Measurements from ENCODE around the gene C1QB.

DNA sequence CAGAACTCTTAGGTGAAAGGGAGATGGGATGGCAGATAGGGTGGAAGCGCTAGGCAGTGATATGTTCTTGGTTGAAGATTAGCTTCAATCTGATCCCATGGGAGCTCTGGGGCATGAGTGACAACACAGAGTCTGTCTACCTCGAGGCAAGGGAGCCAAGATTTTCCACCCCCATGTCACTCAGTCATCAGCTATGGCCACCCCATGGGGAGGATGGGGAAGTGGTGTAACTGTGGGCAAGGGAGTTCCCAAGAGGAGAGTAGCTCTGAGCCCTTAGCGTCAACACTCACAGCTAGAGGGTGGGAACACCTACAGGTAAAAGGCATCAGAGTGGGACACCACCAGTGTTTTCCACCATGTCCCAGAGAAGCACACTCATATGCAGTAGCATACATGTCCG, 46.9 kb upstream of the C1QB start:
- TF ChIP-seq, protein P1, sequence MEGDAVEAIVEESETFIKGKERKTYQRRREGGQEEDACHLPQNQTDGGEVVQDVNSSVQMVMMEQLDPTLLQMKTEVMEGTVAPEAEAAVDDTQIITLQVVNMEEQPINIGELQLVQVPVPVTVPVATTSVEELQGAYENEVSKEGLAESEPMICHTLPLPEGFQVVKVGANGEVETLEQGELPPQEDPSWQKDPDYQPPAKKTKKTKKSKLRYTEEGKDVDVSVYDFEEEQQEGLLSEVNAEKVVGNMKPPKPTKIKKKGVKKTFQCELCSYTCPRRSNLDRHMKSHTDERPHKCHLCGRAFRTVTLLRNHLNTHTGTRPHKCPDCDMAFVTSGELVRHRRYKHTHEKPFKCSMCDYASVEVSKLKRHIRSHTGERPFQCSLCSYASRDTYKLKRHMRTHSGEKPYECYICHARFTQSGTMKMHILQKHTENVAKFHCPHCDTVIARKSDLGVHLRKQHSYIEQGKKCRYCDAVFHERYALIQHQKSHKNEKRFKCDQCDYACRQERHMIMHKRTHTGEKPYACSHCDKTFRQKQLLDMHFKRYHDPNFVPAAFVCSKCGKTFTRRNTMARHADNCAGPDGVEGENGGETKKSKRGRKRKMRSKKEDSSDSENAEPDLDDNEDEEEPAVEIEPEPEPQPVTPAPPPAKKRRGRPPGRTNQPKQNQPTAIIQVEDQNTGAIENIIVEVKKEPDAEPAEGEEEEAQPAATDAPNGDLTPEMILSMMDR (IDR thresholded peaks at IDR 0.05; ENCODE audit: low read depth, low read length) = no peak
- TF ChIP-seq EZH2phosphoT487 (IDR thresholded peaks at IDR 0.05; ENCODE audit: low read depth) = no peak
